ENCODE measurements around the gene GDAP1L1.
A peak's percentile ranks its signal among the peaks of the same experiment; 100 is the strongest.
"Not testable (repeated sequence)": the region's sequence is repeated elsewhere in the genome, so short reads cannot be mapped to it uniquely, and the experiment has no call there.

The GDAP1L1 gene

DNA sequence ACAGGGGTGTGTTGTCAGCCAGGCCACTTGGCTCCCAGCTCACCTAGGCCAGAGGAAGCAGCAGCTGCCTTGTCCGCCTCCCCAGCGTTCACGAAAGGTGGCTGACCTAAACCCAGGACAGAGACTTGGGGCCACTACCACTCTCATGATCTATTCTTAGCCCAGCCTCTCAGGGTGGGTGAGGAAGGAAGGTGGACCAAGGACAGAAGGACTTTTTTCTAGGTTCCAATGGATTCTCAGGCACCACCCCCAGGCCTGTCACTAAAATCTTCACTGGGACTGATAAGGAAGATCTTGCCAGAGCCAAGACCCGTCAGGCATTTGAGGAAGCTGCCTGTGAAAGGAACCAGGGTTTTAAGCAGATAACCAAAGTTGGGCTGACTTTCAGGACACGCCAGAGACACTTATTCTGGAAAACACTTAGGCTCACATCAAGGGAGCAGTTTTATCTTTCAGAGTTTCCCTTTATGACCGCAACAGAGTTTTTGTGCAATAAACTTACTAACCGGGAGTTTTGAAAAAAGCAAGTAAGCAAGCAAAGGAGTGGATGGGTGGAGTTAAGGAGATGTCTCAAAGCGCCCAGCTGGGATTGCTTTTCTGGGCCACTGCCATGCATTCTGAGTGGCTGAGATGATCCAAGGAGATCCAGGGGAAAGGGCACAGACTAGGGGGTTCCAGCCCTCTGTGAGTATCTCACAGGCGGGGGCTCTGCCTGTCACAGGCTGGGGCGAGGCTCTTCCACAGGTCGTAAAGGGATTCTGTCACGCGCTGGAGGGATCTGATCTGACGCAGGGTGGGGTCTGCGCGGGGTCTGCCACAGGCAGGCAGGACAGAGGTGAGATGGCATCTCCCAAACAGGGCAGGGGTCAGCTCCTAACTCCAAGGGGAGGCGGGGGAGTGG is 62.9 kb downstream of the GDAP1L1 start:
- peak; percentile 52 for DNase-seq

DNA sequence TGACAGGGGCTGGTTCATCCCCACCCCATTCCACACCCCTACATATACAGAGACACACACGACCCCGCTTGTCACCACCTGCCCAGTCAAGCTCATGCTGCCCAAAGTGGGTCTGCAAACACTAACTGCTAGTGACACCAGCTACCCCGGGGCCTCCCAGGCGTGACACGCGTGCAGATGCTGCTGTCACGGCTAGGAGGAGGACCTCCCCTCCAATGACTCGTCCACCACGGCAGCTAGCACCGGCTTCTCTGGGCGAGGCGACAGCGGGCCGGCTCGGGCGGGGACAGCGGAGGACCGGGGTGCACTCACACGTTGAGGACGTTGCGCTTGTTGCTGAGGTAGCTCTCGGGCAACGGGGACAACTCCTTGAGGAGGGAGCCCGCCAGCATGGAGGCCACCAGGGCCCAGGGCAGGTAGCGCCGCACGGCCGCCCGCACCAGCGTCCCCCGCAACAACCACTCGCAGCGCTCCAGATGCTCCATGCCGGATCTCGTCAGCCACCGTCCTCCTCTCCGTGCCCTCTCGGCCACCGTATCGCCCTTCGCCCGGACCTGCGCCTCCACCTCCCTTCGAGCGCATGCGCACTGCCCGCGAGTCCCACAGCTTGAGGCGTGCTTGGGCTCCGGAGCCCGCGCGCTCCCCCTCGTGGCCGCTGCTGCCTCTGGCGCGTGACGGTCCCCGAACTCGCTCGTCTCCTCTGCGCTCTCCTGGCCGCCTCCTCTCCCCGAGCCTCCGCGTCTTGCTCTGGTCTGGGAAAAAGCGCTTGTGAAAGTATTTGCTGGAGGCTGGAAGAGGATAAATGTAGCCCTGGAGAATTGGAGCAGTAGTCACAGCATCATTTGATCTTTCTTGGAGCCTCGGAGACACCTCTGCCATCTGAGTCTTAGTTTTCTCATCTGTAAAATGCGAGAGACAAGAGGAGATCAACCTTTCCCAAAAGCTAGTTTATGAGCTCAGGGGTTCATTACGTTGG is 63.8 kb downstream of the GDAP1L1 start, which contains the start of gene FITM2:
FITM2 (minus strand) TSS at position 539 of the 976 bp plus-strand sequence; CDS start at position 485, 54 bp downstream.
- DNase-seq: peak; percentile 99

DNA sequence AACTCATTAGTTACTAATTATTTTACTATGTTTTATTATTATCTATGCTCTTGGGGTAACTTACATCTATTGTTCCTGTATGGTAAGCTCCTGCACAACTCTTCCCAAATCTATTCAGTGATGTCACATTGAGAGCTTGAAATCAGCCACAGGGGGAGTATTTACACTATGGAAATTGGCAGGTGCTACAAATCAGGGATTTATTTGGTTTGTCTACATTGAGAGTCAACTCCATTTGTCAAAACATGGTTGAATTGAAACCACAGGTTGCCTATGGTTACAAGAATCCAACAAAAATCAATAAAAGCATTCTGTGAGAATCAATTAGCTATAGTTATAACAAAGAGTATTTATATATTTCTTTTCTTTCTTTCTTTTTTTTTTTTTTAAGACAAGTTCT is 67.8 kb downstream of the GDAP1L1 start:
- DNase-seq: no peak

DNA sequence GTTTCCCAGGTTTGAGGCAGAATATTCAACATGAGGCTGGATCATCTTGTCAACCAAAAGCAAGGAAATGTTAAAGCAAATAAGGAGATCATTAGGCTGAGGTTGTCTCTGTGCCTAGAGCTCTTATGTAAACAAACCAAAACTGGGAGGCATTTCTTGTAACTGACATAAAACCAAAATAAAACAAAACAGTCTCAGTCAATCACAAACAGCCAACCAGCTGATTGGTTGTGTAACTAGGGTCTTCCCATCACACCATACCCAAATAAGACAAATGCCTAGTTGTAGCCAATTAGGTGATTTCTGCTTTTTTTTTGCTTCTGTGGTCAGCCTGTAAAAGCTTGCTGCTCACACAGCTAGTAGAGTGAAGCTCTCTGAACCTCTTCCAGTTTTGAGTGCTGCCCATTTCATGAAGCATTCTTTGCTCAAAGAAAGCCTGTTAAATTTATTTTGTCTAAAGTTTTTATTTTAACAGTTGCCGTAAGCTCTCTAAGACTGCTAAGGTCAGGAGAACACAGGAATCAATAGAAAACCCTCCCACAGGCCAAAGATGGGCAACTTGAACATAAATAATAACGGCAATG is 72.8 kb downstream of the GDAP1L1 start:
- DNase-seq: no peak

GRCh38 chr20:44324343-44324742 is 77.2 kb downstream of the GDAP1L1 start:
- no peak for DNase-seq

GRCh38 chr20:44326391-44327159 is 79.5 kb downstream of the GDAP1L1 start:
- no peak for DNase-seq

- not testable (repeated sequence) for DNase-seq
Measured at GRCh38 chr20:44327748-44328147, 80.6 kb downstream of the GDAP1L1 start.

DNA sequence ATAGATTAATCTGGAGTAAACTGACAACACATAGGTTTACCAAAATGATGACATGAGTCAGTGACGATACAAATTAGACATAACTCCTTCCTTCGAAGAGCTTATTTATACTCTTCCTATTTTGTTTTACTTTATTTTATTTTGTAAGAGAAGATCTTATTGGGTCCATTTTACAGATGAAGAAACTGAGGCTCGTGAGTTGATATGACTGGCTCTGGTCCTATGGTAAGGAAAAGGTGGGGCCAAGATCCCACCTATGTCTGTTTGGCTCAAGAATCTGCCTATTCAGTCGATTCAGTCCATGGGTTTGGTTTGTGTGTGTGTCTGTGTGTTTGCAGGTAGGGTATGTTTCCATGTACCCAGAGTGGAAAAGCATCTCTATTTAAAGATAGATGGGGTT is 81.3 kb downstream of the GDAP1L1 start:
- no peak for DNase-seq

Data from T1000 (cell line).